Chondrocyte (in vitro differentiated cells): Measurements from ENCODE around the gene GAB3. TPM values are rescaled to one million over a fixed set of nuclear protein-coding genes. Genes with fewer than 3 reads are reported as not detected.

Source experiments
- DNase-seq: peaks from one replicate; pipeline ENCODE4 v3.0.0; 2021; ENCODE audit warnings: mixed read lengths, low spot score
- H3K27ac Mint-ChIP-seq: one replicate; pipeline ENCODE4 v1.8.0; 2021; ENCODE audit warnings: mild to moderate bottlenecking, moderate library complexity, mixed read lengths; ENCODE audit not compliant: unreplicated experiment
- H3K27me3 Mint-ChIP-seq: 2 replicates; pipeline ENCODE4 v1.8.0; 2021; ENCODE audit warnings: low read depth, mixed read lengths
- H3K36me3 Mint-ChIP-seq: 2 replicates; pipeline ENCODE4 v1.8.0; 2021; ENCODE audit warnings: low read depth, mixed read lengths
- H3K4me1 Mint-ChIP-seq: 2 replicates; pipeline ENCODE4 v1.8.0; 2021; ENCODE audit warnings: low read depth, mild to moderate bottlenecking, mixed read lengths
- H3K4me3 Mint-ChIP-seq: one replicate; pipeline ENCODE4 v1.8.0; 2021; ENCODE audit warnings: mild to moderate bottlenecking, moderate library complexity, mixed read lengths; ENCODE audit not compliant: unreplicated experiment
- H3K9me3 Mint-ChIP-seq: 2 replicates; pipeline ENCODE4 v1.8.0; 2021; ENCODE audit warnings: low read depth, mixed read lengths
- total RNA-seq: library from RNA; stranded (reverse); gene quantifications from 3 replicates; pipeline ENCODE4 v1.2.1, GENCODE V29; 2021
- TF ChIP-seq, protein P1 (sequence below): fragments of 200-600 bp; sonication (generic); IDR thresholded peaks from 2 replicates; pipeline ENCODE4 v1.5.0; 2021; ENCODE audit warnings: antibody characterized with exemption, mild to moderate bottlenecking, moderate library complexity

GAB3 gene
- total RNA-seq, 1 donor from 2014 or later: 2.0 TPM

DNA sequence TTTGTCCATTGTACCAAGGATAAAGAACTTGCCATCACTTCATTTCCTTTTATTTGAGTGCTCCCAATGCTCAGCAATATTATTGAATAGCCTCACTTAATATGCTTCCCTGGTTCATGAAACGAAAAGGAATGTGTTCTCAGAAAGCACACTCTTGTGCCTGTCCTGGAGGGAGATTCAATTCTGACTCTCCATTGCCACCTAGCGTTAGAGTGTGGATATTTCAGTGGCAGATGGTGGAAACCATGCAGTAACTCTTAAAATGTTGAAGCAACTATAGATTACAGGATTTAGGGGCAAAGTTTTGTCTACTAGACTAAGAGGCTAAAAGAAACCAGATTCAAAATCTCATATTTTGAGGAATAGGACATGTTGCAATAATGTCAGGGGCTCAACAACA is 36.0 kb downstream of the GAB3 start:
- TF ChIP-seq, protein P1, sequence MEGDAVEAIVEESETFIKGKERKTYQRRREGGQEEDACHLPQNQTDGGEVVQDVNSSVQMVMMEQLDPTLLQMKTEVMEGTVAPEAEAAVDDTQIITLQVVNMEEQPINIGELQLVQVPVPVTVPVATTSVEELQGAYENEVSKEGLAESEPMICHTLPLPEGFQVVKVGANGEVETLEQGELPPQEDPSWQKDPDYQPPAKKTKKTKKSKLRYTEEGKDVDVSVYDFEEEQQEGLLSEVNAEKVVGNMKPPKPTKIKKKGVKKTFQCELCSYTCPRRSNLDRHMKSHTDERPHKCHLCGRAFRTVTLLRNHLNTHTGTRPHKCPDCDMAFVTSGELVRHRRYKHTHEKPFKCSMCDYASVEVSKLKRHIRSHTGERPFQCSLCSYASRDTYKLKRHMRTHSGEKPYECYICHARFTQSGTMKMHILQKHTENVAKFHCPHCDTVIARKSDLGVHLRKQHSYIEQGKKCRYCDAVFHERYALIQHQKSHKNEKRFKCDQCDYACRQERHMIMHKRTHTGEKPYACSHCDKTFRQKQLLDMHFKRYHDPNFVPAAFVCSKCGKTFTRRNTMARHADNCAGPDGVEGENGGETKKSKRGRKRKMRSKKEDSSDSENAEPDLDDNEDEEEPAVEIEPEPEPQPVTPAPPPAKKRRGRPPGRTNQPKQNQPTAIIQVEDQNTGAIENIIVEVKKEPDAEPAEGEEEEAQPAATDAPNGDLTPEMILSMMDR: peak; percentile 85

DNA sequence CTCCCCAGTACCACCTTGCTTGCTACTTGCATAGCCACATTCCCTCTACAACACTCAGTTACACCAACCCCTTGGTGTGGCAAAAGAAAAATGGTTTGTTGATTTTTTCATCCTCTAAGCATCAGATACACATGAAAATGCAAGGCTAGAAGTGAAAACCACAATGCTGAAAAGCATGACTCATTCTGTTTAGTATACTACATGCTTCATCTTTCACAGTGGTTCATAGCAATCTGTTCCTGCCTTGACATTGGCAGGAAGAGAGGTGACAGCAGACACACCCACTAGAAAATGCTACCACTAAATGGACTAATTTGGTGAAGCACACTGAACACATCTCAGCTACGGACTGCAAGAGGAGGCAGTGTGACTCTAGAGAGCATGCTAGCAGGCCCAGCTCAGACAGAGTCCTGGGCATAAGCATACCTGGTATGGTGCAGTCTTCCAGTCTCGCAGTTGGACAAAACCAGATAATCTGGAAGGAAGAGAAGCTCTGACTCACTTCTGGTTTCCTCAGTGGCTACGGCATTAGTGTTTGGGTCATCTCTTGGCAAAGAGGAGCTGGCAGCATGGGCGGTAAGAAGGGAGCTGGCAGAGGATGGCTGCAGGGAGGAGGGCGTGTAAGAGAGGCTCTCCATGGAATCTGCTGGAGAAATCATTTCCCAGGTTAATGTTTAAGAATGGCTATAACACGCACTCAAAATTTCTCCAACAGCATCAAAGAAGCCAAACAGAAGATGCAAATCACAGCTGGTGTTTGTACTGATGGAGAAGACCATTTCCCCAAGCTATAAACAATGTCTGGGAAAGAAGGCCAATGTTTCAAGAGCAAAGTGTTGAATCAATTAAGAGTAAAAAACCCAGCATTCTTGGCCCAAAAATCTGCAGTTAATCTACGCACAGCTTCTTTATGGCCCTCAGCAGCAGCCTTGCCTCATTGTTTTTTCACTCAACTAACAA is 37.8 kb downstream of the GAB3 start:
- TF ChIP-seq, protein P1: no peak
- DNase-seq: no peak
- peaks cover 8% of the 10 kb centered on the region for H3K36me3 Mint-ChIP-seq
- peaks cover 4% of the 10 kb centered on the region for H3K4me1 Mint-ChIP-seq
- peaks cover 8% of the 10 kb centered on the region for H3K9me3 Mint-ChIP-seq
- no peak overlapping the region for H3K4me3 Mint-ChIP-seq
- H3K27ac Mint-ChIP-seq: no peak overlapping the region
- no peaks in the 10 kb centered on the region for H3K27me3 Mint-ChIP-seq

More for the DNA sequence above, 36.0 kb downstream of the GAB3 start:
- H3K27ac Mint-ChIP-seq: no peak overlapping the region
- H3K9me3 Mint-ChIP-seq: peaks cover 3% of the 10 kb centered on the region
- no peaks in the 10 kb centered on the region for H3K27me3 Mint-ChIP-seq
- H3K4me1 Mint-ChIP-seq: peaks cover 6% of the 10 kb centered on the region
- no peak for DNase-seq
- no peak overlapping the region for H3K4me3 Mint-ChIP-seq
- H3K36me3 Mint-ChIP-seq: peaks cover 8% of the 10 kb centered on the region

GRCh38 chrX:154711264-154711663 is 39.6 kb downstream of the GAB3 start:
- Mint-ChIP-seq H3K27ac (no peak overlapping the region), H3K4me3 (no peak overlapping the region), H3K27me3 (no peaks in the 10 kb centered on the region), H3K4me1 (peaks cover 3% of the 10 kb centered on the region), H3K36me3 (peaks cover 8% of the 10 kb centered on the region), H3K9me3 (peaks cover 8% of the 10 kb centered on the region)
- TF ChIP-seq, protein P1: no peak
- DNase-seq: no peak

- no peak for DNase-seq
- Mint-ChIP-seq H3K9me3 (peaks cover 8% of the 10 kb centered on the region), H3K27me3 (no peaks in the 10 kb centered on the region), H3K36me3 (peaks cover 8% of the 10 kb centered on the region), H3K4me1 (peaks cover 3% of the 10 kb centered on the region), H3K4me3 (no peak overlapping the region), H3K27ac (no peak overlapping the region)
- TF ChIP-seq, protein P1: no peak
These were observed 40.6 kb downstream of the GAB3 start for GRCh38 chrX:154710309-154710708.

GRCh38 chrX:154698630-154699248 is 52.1 kb downstream of the GAB3 start:
- peaks cover 7% of the 10 kb centered on the region for H3K4me1 Mint-ChIP-seq
- no peak overlapping the region for H3K4me3 Mint-ChIP-seq
- peaks cover 2% of the 10 kb centered on the region for H3K36me3 Mint-ChIP-seq
- H3K9me3 Mint-ChIP-seq: peaks cover 21% of the 10 kb centered on the region
- H3K27me3 Mint-ChIP-seq: no peaks in the 10 kb centered on the region
- TF ChIP-seq, protein P1: no peak
- no peak overlapping the region for H3K27ac Mint-ChIP-seq
- no peak for DNase-seq
